ENCODE results near the gene DAP.

DAP gene

DNA sequence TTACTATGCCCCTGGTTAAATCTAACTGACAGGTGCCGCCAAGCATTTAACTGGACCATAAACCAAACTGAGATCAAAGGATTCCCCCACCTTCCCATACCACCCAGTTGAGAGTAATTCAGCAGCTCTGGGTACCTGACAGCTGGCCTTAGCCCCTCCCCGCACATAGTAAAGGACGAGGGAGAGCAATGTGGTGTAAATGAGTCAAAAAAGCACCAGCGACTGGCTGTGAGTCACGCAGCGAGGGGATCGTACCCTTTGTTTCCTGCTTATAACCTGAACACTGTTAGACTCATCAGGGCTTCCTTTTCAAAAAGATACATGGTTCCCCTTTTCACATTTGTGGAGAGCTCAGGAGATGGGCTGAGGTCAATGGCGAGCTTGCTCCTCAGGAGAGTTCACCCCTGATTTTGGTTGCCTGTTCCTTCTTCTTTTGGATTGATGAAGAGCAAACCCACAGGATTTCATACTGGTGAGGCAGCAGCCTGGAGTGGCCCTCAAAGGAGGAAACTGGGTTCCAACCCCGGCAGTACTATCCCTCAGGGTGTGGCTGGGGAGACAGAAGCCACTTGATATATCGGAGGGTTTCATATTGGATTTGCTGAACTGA is 125.7 kb downstream of the DAP start:
- DNase-seq (ENCODE audit: extremely low spot score), result peak; percentile 85
- TF ChIP-seq CTCF (IDR thresholded peaks at IDR 0.05; ENCODE audit: control extremely low read depth, extremely low read depth, low read depth, missing control alignments), result no peak
- ChIA-PET CTCF (interaction anchor here (0.6 to 4.9 kb wide), 11 partner anchors 8 to 182 kb away, joined by 3 to 26 read pairs (median 6); no protein-coding TSS in a partner anchor), POLR2A (interaction anchor here (0.6 to 2.9 kb wide), 6 partner anchors 49 to 392 kb away, joined by 3 to 16 read pairs (median 4); partner anchors contain the start of genes ANKRD33B and MARCHF6)

- DNase-seq (ENCODE audit: extremely low spot score), result no peak
- ChIA-PET POLR2A (interaction anchor here (0.6 to 2.9 kb wide), 3 partner anchors 50 to 391 kb away, joined by 3 to 16 read pairs (median 3); no protein-coding TSS in a partner anchor), CTCF (interaction anchor here (0.8 to 4.9 kb wide), 11 partner anchors 8 to 181 kb away, joined by 3 to 26 read pairs (median 6); no protein-coding TSS in a partner anchor)
- TF ChIP-seq CTCF (IDR thresholded peaks at IDR 0.05; ENCODE audit: control extremely low read depth, extremely low read depth, low read depth, missing control alignments), result no peak
Measured at GRCh38 chr5:10634562-10634961, 126.5 kb downstream of the DAP start.

DNA sequence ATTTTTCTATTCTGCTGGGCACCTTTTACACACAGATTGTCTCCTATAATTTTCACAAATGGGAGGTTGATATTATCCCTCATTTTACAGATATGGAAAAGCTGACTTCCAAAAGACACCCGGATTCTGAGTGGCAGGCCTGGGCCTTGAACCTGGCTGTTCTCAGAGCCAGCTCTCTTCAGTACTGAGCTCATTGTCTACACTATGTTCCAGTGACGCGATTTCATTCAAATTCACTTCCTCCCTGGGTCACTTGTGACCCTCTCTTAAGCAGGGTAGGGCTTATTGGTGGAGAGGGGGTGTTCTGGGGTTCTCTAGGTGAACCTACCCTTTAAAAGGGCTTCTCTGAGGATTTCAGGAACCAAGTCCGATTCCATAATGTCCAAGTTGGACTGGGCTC is 127.0 kb downstream of the DAP start:
- CTCF ChIA-PET, result interaction anchor here (0.7 to 4.9 kb wide), 8 partner anchors 26 to 181 kb away, joined by 3 to 26 read pairs (median 6); no protein-coding TSS in a partner anchor
- TF ChIP-seq CTCF (IDR thresholded peaks at IDR 0.05; ENCODE audit: control extremely low read depth, extremely low read depth, low read depth, missing control alignments), result no peak
- POLR2A ChIA-PET, result no interaction called here
- DNase-seq (ENCODE audit: extremely low spot score), result no peak

- no peak for TF ChIP-seq CTCF (IDR thresholded peaks at IDR 0.05; ENCODE audit: control extremely low read depth, extremely low read depth, low read depth, missing control alignments)
- ChIA-PET CTCF (interaction anchor here (0.7 to 4.9 kb wide), 7 partner anchors 25 to 180 kb away, joined by 3 to 26 read pairs (median 5); no protein-coding TSS in a partner anchor), POLR2A (interaction anchor here (1.0 to 1.9 kb wide), 2 partner anchors 51 to 56 kb away, joined by 4 to 9 read pairs; no protein-coding TSS in a partner anchor)
- no peak for DNase-seq (ENCODE audit: extremely low spot score)
Measured at GRCh38 chr5:10633271-10634049, 127.6 kb downstream of the DAP start.

- CTCF ChIA-PET, result interaction anchor here (1.1 to 4.9 kb wide), 7 partner anchors 11 to 179 kb away, joined by 3 to 26 read pairs (median 6); no protein-coding TSS in a partner anchor
- no peak for TF ChIP-seq CTCF (IDR thresholded peaks at IDR 0.05; ENCODE audit: control extremely low read depth, extremely low read depth, low read depth, missing control alignments)
- POLR2A ChIA-PET, result interaction anchor here (0.7 to 1.9 kb wide), 4 partner anchors 25 to 55 kb away, joined by 3 to 9 read pairs (median 4); no protein-coding TSS in a partner anchor
- DNase-seq (ENCODE audit: extremely low spot score), result peak; percentile 83
Measured at GRCh38 chr5:10632110-10632761, 128.8 kb downstream of the DAP start.
